Thoracic aorta (tissue), 2 donors: ENCODE measurements around the gene NRXN3. TPM values are rescaled to one million over a fixed set of nuclear protein-coding genes. Genes with fewer than 3 reads are reported as not detected.

Experiments
- ATAC-seq: fragments of 150-250 bp; one replicate; pipeline ENCODE4 v1.8.0; 2017; ENCODE audit warnings: low read depth; ENCODE audit not compliant: insufficient number of reproducible peaks, low FRiP score
- DNase-seq: peaks from one replicate; pipeline ENCODE4 v3.0.0-alpha.2; 2020; ENCODE audit warnings: low spot score
- H3K27ac ChIP-seq, 2 donors: fragments of 200-600 bp; sonication (generic); 1 replicate in 1 of 2; 2 replicates in 1 of 2; pipeline ENCODE4 v1.5.1; 2016; ENCODE audit warnings: mild to moderate bottlenecking in 2 of 2, moderate library complexity in 2 of 2
- H3K27me3 ChIP-seq: fragments of 200-600 bp; sonication (generic); replicated peaks from 2 replicates; pipeline ENCODE4 v1.6.0; 2016; ENCODE audit warnings: mild to moderate bottlenecking; ENCODE audit not compliant: insufficient read depth
- H3K36me3 ChIP-seq: fragments of 200-600 bp; sonication (generic); one replicate; pipeline ENCODE4 v1.5.1; 2016
- H3K4me1 ChIP-seq, 2 donors: fragments of 200-600 bp; sonication (generic); 1 replicate in 1 of 2; 2 replicates in 1 of 2; pipeline versions ENCODE4 v1.5.1 to v1.6.0; 2016; ENCODE audit warnings: low read depth in 2 of 2, mild to moderate bottlenecking in 1 of 2; ENCODE audit not compliant: control insufficient read depth in 1 of 2
- H3K4me3 ChIP-seq: fragments of 200-600 bp; sonication (generic); 2 replicates; pipeline ENCODE4 v1.5.1; 2016; ENCODE audit warnings: mild to moderate bottlenecking
- H3K9me3 ChIP-seq: fragments of 200-600 bp; sonication (generic); 2 replicates; pipeline ENCODE4 v1.5.1; 2016
- total RNA-seq, 2 donors: library from RNA; depleted of rRNA; stranded (reverse); fragments of >200 nt; gene quantifications; one replicate each; pipeline versions ENCODE4 v1.1.0 to v1.2.3, GENCODE V29; 2016
- TF ChIP-seq, protein P1 (sequence below): fragments of 200-600 bp; sonication (generic); IDR thresholded peaks from one replicate; pipeline ENCODE4 v1.5.1; 2019; ENCODE audit warnings: antibody characterized with exemption

Gene NRXN3
- total RNA-seq, 2 donors from 2014 or later, result 5.6 to 33.3 TPM

DNA sequence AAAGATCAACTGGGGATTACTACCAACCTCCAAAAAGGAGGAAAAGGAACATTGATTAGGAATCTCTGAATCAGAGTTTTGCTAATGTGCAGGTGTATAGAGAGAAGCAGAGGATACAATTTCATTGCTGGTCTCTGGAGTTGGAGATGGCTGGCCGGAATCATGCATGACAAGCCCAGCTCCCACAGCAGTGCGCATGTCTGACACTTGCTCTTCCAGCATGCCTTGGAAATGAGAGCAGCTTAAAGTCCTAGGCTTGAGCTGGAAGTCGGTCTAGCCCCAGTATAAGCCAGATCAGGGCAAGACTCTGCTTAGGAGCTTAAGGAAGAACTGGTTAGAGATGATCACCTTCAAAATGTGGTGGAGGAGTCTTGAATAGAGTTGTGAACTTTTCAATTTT, 1298.3 kb downstream of the NRXN3 start:
- ATAC-seq, result no peak
- no peaks in the 10 kb centered on the region for H3K27me3 ChIP-seq

GRCh38 chr14:79473651-79474050, 1303.5 kb downstream of the NRXN3 start:
- H3K36me3 ChIP-seq, result no peaks in the 10 kb centered on the region
- H3K9me3 ChIP-seq, result no peaks in the 10 kb centered on the region
- TF ChIP-seq, protein P1, sequence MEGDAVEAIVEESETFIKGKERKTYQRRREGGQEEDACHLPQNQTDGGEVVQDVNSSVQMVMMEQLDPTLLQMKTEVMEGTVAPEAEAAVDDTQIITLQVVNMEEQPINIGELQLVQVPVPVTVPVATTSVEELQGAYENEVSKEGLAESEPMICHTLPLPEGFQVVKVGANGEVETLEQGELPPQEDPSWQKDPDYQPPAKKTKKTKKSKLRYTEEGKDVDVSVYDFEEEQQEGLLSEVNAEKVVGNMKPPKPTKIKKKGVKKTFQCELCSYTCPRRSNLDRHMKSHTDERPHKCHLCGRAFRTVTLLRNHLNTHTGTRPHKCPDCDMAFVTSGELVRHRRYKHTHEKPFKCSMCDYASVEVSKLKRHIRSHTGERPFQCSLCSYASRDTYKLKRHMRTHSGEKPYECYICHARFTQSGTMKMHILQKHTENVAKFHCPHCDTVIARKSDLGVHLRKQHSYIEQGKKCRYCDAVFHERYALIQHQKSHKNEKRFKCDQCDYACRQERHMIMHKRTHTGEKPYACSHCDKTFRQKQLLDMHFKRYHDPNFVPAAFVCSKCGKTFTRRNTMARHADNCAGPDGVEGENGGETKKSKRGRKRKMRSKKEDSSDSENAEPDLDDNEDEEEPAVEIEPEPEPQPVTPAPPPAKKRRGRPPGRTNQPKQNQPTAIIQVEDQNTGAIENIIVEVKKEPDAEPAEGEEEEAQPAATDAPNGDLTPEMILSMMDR, result no peak
- no peak overlapping the region for H3K4me3 ChIP-seq
- H3K4me1 ChIP-seq, result no peaks in the 10 kb centered on the region
- H3K27ac ChIP-seq, result no peak overlapping the region
- H3K27me3 ChIP-seq, result no peaks in the 10 kb centered on the region
- ATAC-seq, result no peak
- DNase-seq, result no peak

More for the DNA sequence above, 1298.3 kb downstream of the NRXN3 start:
- H3K27ac ChIP-seq, result no peak overlapping the region
- H3K36me3 ChIP-seq, result no peaks in the 10 kb centered on the region
- no peak overlapping the region for H3K4me3 ChIP-seq
- H3K4me1 ChIP-seq, result no peaks in the 10 kb centered on the region
- TF ChIP-seq, protein P1, result no peak
- DNase-seq, result no peak
- no peaks in the 10 kb centered on the region for H3K9me3 ChIP-seq

DNA sequence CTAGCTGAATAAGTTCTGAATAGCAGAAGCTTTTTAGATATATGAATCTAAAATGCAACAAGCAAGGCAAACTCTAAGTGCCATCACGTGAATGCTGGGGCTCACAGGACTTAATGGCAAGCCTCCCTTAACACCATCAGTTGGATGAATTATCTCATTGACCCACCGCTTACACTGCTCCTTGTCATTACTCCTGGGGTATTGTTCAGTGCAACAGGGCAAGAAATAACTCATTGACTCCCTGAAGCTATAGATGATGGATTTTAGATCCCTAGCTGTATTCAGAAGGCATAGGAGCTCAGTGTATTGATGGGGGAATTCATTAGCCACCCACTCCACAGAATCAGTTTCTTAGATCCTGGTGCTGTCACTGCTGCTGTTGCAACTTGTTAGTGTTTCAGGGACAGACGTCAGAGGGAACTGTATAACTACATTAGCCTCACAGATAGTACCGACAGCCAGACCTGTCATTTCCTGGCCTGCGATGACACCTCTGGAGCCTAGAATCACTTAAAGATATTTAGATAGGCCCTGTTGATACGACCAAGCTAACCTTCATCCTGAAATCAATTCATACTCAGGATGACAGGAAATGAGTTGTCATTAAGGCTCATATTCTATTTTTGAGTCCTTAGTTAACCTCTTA, 1305.8 kb downstream of the NRXN3 start:
- DNase-seq (no peak), ATAC-seq (no peak)
- Histone ChIP-seq H3K9me3 (no peaks in the 10 kb centered on the region), H3K4me1 (no peaks in the 10 kb centered on the region), H3K27ac (no peak overlapping the region), H3K27me3 (no peaks in the 10 kb centered on the region), H3K36me3 (no peaks in the 10 kb centered on the region), H3K4me3 (no peak overlapping the region)
- TF ChIP-seq, protein P1, result no peak

DNA sequence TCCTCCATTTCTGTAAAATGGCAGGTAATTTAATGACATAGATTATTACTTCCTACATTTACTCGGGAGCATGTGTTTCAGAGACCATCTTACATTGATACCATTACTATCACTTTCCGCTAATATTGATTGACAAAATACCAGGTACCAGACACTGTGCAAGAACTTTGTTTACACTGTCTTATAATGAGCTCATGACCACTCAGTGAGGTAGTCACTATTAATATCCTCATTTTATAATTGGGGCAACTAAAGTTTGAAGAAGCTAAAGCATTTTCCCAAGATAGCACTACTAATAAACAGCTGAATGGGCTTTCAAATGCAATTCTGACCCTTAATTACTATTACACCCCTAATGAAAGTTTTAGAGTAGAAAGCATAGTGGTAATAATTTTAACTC, 1306.4 kb downstream of the NRXN3 start:
- H3K27ac ChIP-seq, result no peak overlapping the region
- no peak overlapping the region for H3K4me3 ChIP-seq
- no peaks in the 10 kb centered on the region for H3K36me3 ChIP-seq
- H3K4me1 ChIP-seq, result no peaks in the 10 kb centered on the region
- H3K9me3 ChIP-seq, result no peaks in the 10 kb centered on the region
- TF ChIP-seq, protein P1, result no peak
- no peak for ATAC-seq
- no peak for DNase-seq
- no peaks in the 10 kb centered on the region for H3K27me3 ChIP-seq

GRCh38 chr14:79480212-79480611, 1310.0 kb downstream of the NRXN3 start:
- TF ChIP-seq, protein P1, result no peak
- no peak for ATAC-seq
- Histone ChIP-seq H3K4me3 (no peak overlapping the region), H3K36me3 (no peaks in the 10 kb centered on the region), H3K4me1 (no peaks in the 10 kb centered on the region), H3K9me3 (no peaks in the 10 kb centered on the region), H3K27me3 (no peaks in the 10 kb centered on the region), H3K27ac (no peak overlapping the region)
- no peak for DNase-seq
